SK-MEL-5 (cell line): ENCODE data around the gene GBX1. TPM values are rescaled to one million over a fixed set of nuclear protein-coding genes. Genes with fewer than 3 reads are reported as not detected.
A peak's percentile ranks its signal among the peaks of the same experiment; 100 is the strongest.

ENCODE experiments used
- DNase-seq: peaks from one replicate; pipeline ENCODE4 v3.0.0-alpha.2; 2016; ENCODE audit warnings: low read depth, low spot score
- in situ Hi-C: cut with HindIII; loops from 2 replicates; pipeline ENCODE4 v1.10.0; 2016; ENCODE audit warnings: low sequenced_read_pairs, high pct_unique_total_duplicates, low pct_unique_long_range_greater_than_20kb
- total RNA-seq: library from RNA; depleted of rRNA; stranded (reverse); fragments of >200 nt; shearing (Covaris generic); gene quantifications from 2 replicates; pipeline ENCODE4 v1.2.3, GENCODE V29; 2014

GBX1 gene
- total RNA-seq, 1 experiment from 2014 or later = not detected

DNA sequence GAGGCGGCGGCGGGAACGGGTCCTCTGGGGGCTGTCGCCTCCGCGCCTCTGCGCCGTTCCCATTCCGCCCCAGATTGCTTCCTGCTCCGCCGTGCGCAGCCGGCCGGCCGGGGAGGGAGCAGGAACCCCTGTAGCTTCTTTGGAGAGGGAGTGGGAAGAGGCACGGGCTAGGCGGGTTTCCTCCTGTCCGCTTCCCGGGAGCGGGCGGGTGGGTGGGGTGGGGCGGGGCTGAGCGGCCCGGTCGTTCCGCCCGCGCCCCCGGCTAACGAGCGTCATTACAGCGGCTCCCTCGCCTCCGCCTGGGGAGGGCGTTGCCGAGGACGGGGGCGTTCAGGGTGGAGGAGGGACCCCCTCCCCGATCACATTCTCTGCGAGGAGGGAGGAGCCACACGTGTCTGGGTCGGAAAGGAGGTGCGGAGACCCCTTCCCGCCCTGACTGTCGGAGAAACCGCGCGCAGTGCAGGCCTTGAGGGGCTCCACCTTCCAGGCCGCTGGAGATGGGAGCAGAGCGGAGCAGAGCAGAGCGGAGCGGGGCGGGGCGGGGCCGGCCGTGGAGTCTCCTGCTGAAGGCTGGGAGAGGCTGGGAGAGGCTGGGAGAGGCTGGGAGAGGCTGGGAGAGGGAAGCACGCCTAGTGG is 41.5 kb downstream of the GBX1 start:
- in situ Hi-C loops = no loop called here
- no peak for DNase-seq

DNA sequence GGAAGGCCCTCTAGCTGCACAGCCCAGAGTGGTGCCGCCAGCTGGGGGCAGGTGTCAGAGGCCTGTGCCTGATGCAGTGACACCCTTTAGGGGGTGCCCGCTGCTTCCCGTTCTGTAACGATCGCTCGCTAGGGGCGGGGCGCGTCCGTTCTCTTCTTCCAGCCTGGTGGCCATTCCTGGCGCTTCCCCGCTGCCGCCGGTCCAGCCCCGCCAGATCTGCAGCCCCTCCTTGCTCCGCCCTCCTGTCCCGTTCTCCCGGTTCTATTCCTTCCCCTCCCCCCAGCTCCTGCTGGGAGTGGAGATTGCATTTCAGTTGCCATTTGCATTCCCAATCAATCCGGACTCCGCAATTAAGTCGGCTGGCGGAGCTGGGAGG is 42.0 kb downstream of the GBX1 start:
- no peak for DNase-seq
- in situ Hi-C loops = no loop called here

GRCh38 chr7:151124899-151125399 is 42.5 kb downstream of the GBX1 start:
- in situ Hi-C loops = no loop called here
- no peak for DNase-seq

DNA sequence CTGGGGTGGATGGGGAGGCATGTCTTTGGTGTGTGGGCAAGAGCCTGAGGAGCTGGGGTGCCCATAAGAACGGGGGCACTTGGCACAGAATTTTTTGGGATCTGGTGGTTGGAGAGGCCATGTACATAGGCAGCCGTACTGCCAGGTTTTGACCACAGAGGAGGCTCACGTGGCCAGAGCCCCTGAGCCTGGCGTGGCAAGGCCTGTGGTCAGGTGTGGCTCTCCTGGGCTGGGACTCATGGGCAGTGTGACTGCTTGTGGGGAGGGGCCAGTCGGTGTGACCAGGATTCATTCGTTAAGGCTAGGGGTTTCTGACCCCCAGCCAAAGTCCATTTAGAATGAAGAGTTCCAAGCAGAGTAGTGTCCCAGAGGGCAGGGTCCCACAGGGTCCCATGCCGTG is 43.0 kb downstream of the GBX1 start:
- no peak for DNase-seq
- in situ Hi-C loops = no loop called here

DNA sequence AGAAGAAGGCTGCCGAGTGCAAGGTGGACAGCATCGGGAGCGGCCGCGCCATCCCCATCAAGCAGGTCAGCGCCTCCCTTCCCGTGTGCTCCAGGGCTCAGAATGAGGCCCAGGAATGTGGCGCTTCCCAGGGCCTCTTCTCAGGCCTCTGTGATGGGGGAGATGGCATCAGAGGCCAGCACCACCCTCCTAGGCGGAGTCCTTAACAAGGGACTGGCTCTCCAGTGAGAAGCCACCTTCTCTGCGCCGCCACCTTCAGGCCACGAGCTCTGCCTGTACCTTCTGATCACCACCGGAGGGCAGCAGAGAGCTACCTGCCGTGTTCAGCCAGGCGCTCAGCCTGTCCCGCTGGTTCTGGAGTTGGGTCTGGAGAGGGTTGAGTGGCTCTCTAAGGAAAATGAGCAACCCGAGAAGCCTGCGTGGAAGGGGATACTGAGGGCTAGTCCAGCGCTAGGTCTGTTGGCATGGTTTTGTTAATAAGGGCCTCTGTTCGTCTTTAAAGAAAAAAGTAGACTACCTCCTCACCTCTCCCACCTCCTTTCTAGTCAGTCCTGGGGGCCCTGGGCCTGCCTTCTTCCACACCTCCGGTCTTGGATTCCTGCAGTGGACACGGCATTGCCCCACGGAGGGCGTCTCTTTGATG is 43.6 kb downstream of the GBX1 start:
- peak; percentile 90 for DNase-seq
- in situ Hi-C loops = no loop called here

DNA sequence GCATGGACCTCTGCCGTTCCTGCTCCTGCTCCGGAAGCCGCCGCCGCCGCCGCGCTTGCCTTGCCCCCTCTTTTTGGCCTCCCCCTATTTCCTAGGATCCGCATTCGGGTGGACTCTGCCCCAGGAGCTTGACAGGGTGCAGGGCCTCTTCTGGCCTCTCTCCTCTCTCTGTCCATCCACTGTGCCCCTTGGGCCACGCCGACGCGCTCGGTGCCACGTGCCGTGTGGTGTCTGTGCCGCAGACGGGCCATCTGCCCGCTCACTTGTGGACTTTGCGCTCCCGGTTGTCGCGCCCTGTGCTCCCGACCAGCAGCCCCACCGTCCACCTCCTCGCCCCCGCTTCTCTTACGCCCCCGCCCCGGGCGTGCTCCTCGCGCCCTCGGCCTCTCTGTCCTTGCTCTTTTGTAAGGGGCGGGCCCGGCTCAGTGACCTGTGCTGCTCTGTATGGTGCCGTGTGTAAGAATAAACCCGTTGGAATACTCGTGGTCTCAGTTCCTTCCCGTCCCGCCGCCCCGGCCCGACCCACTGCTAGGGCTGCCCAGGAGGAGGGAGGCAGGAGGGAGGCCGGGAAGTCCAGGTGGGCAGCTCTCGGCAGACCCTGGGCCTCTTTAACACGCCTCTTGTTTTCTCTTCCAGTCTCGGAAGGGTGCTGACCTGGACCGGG is 44.2 kb downstream of the GBX1 start:
- in situ Hi-C loops = no loop called here
- DNase-seq = no peak

DNA sequence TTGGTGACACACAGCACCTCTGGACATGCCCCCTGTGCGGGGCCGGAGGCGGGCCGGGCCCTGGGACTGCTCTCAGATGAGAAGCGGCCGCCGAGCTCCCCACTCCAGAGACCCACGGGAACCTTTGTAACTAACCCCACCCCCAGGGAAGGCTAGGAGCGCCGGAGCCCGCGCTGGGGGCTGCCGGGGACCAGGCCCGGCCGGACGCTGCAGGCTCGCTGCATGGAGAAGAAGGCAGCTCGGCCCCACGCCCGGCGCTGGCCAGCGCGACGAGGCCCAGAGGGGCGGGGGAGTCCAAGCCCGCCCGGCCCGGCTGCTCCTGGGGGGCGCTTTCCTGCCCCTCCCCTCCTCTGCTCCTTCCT is 44.7 kb downstream of the GBX1 start:
- in situ Hi-C loops = no loop called here
- DNase-seq = no peak

GRCh38 chr7:151122276-151122675 is 45.2 kb downstream of the GBX1 start:
- DNase-seq = no peak
- in situ Hi-C loops = no loop called here

DNA sequence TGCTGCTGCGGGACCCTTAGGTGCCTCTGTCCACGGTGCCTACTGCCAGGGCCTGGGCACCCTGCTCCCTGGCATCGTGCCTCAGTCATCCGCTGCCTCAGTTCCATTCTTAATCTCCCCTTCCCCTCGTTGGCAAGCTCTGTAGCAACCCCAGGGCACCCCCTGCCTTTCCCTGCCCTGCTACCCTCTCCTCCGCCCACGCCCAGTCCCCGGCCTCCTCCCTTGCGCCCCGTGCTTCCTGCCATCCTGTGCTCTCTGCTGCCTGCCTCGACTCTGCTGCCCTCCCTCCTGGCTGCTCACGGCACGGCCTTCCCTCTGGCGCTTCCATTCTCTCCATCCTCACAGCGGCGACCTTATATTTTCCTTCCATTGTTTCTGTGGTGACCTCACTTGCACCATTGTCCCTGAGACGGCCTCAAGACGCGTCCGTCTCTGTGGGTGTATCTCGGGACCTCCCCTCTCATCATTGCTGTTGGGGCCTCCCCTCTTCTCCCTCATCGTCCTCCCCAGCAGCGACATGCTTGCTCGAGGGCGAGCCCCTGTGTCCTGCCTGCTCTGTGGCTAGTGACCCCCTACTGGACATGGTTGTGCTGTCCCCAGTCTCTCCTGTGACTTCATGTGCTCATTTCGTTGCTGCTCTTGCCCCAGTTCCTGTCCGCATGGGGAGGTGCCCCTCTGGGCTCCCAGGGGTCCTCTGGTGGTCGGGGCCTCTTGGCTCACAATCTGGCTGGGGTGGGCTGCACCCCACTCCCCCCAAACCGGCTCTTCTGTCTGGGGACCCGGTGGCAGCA is 45.9 kb downstream of the GBX1 start:
- in situ Hi-C loops = no loop called here
- no peak for DNase-seq

- in situ Hi-C loops = no loop called here
- DNase-seq = no peak
These were observed 46.6 kb downstream of the GBX1 start for GRCh38 chr7:151120896-151121295.

DNA sequence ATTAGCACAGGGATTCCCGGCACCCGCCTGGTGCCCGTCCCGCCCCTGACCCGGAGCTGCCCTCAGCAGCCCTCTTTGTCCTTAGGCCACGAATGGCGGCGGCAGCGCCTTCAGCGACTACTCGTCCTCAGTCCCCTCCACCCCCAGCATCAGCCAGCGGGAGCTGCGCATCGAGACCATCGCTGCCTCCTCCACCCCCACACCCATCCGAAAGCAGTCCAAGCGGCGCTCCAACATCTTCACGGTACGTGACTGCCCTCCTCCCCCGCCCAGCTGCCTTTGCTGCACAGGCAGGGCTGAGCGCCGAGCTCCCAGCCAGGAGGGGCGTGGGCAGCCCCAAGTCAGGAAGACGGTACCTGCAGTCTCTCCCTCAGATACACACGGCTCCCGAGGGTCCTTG is 47.6 kb downstream of the GBX1 start:
- in situ Hi-C loops = no loop called here

GRCh38 chr7:151119055-151119415 is 48.5 kb downstream of the GBX1 start:
- in situ Hi-C loops = no loop called here
- DNase-seq = no peak

More for the DNA sequence above, 47.6 kb downstream of the GBX1 start:
- no peak for DNase-seq

GRCh38 chr7:151118108-151119054 is 49.1 kb downstream of the GBX1 start:
- in situ Hi-C loops = no loop called here
- DNase-seq = no peak

- in situ Hi-C loops = no loop called here
- no peak for DNase-seq
These were observed 49.9 kb downstream of the GBX1 start for GRCh38 chr7:151117565-151117964.

GRCh38 chr7:151116603-151117440 is 50.7 kb downstream of the GBX1 start:
- in situ Hi-C loops = no loop called here

DNA sequence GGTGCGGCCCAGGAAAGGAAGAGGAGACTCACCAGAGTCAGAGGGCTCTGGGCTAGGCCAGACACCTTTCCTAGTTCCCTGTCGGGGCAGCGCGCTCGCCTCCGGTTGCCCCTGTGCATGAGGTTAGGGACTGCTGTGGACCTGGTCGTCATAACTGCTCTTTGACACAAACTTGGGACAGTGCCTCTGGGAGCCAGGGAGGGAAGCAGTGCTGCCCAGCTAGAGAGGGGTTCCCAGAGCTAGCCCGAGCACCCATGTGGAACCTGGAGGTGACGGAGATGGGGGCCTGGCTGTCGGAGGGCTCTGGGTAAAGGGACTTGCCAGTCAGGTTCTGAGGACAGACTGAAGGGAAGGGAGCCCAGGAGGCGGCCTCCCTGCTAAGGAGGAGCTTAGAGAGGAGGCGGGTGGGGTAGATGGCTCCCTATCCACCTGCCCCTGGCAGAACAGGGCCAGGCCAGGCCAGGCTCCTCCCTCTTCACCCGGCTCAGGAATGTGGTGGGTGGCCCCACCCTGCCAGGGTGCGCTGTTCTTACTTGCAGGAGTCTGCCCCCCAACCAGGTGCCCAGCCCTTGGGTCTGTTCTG is 51.6 kb downstream of the GBX1 start:
- in situ Hi-C loops = no loop called here
- no peak for DNase-seq

More at GRCh38 chr7:151116603-151117440, 50.7 kb downstream of the GBX1 start:
- DNase-seq = no peak
